GM18909 (cell line): ENCODE measurements around the gene RHOV.
"Not testable (repeated sequence)": the region's sequence is repeated elsewhere in the genome, so short reads cannot be mapped to it uniquely, and the experiment has no call there.

Experiments used
- ATAC-seq: cut with Tn5 transposase; IDR thresholded peaks from one replicate; pipeline ENCODE4 v1.9.1; 2021; ENCODE audit warnings: mild to moderate bottlenecking; ENCODE audit not compliant: unreplicated experiment, poor library complexity

The RHOV gene

GRCh38 chr15:40878785-40879184, 4.8 kb upstream of the RHOV start:
- no peak for ATAC-seq

- ATAC-seq, result no peak
Measured at GRCh38 chr15:40877694-40878093, 3.7 kb upstream of the RHOV start.

GRCh38 chr15:40875991-40876730, 2.1 kb upstream of the RHOV start:
- no peak for ATAC-seq

DNA sequence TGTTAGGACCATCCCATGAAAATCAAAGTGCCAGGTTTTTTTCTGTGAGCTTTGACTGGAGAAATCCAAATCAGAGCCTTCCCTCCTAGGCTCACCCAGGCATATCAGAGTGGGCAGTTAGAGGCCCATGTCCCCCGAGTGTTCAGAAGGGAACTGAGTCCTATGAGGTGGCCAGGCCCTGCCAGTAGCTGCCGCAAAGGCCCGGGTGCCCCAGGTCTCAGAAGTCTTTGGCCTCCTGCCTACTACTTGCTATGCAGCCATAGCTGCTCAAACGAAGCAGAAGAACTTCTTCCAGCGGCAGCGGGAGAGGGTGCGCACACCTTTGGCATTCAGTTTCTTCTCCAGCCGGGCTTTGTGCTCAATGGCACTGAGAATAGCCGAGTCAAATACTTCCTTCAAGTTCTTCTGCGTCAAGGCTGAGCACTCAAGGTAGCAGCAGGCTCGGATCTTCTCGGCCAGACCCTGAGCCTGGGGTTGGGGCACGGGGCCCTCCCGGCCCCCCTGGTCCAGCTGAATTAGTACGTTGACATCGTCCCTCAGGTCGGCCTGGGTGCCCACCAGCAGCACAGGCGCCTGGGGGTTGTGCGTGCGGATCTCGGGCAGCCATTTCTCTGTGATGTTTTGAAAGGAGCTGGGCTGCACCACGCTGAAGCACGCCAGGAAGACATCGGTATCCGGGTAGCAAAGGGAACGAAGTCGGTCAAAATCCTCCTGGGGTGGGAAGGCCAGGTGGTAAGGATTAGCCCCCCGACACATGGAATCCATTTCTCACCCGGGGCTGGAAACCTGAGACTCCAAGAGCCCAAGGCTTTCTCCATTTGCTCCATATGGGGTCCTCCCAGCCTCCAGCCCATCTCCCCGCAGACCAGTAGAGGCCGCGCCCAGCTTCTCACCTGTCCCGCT, 992 bp downstream of the RHOV start:
- no peak for ATAC-seq

DNA sequence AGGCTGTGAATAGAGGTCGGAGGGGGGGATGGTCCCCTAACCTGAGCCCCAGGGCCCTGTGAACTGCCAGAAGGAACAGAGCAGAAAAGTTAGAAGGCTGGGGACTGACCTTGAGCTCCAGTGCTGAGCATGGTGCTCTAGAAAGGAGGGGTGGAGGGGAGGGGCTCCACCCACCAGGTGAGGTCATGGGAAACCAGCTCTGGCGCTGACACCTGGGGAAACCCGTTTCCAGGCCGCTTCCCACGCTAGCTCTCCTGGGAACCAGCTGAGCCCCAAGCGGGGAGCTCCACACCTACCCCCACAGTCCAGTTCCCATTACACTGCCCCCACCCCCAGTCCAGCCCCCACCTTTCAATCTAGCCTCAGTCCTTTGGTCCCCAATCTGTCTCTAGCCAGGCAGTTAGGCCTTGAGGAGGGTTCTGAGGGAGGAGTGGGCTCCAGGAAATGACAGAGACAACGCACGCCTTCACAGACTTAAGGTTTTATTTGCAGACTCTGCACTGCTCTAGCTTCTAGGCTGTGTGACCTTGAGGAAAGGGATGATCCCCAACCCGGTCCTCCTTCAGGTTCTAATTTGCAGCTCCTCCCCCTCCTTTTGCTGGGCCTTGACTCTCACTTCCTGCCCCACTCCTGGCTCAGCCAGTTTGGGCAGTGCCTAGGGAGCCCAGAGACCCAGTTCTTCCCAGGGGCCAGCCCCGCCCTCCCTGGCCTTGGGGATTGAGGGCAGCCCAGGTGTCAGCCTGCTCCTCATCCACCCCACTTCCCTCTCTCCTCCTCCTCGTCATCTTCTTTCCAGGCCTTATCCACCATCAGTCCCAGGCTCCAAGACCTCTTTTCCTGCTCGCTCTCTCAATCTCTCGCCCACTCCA, 2.1 kb downstream of the RHOV start:
- ATAC-seq, result peak; percentile 49

DNA sequence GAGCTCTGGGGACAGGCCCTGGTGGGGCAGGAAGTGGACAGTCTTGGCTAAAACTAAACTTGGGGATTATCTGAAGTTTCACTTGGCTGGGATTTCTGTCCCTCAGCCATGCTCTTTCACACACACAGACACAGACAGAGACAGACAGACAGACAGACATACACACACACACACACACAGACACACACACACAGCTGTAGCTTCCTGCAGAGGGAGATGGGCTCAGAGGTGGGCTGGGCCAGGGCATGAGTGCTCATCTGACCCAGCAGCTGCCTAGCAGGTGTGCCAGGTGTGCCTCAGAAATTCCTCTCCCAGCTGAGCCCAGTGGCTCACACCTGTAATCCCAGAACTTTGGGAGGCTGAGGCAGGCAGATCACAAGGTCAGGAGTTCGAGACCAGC, 3.3 kb downstream of the RHOV start:
- ATAC-seq, result no peak

DNA sequence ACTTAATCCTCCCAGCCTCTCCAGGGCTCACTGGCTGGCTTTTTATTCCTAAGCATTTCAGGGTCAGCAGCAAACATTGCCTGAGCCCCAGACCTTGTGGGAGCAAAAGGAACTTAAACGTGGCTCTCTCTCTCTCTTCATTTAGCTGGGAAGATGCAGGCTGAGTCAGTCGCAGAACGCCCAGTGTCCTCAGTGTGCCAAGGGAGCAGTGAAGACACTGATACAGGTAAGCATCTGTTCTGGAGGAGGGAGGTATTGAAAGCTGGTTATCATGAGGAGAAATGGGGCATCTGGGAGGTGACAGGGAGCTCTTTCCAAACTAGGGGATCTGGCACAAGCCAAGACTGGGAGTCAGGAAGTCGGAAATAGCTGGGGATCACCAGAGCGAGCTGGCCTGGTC, 4.3 kb downstream of the RHOV start:
- ATAC-seq, result no peak

DNA sequence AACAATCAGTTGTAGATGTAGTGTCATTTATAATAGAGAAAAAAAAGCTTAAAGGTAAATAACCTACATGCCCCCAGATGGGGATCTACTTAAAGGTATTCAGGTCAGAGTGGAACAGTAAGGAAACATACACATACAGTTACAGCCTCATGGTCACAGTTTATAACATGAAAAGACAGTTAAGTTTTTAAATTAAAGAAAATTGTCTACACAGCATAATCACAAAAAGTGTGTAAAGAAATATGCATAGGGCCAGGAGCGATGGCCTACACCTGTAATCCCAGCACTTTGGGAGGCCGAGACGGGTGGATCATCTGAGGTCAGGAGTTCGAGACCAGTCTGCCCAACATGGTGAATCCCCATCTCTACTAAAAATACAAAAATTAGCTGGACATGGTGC, 6.8 kb downstream of the RHOV start:
- ATAC-seq, result no peak

GRCh38 chr15:40863660-40864270, 10.3 kb downstream of the RHOV start:
- ATAC-seq, result no peak

DNA sequence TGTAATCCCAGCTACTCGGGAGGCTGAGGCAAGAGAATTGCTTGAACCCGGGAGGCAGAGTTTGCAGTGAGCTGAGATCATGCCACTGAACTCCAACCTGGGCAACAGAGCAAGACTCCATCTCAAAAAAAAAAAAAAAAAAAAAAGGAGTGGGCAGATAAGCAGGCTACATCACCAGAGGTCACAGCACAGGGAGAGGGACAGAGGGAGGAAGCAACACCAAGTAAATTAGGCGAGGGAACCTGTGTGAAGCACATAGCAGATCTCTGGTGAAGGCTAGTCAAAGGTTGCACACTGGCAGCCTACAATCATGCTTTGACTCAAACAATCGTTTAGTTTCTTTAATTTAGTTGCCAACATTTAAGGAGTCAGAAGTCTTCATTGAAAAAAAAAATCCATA, 12.9 kb downstream of the RHOV start:
- ATAC-seq, result not testable (repeated sequence)

DNA sequence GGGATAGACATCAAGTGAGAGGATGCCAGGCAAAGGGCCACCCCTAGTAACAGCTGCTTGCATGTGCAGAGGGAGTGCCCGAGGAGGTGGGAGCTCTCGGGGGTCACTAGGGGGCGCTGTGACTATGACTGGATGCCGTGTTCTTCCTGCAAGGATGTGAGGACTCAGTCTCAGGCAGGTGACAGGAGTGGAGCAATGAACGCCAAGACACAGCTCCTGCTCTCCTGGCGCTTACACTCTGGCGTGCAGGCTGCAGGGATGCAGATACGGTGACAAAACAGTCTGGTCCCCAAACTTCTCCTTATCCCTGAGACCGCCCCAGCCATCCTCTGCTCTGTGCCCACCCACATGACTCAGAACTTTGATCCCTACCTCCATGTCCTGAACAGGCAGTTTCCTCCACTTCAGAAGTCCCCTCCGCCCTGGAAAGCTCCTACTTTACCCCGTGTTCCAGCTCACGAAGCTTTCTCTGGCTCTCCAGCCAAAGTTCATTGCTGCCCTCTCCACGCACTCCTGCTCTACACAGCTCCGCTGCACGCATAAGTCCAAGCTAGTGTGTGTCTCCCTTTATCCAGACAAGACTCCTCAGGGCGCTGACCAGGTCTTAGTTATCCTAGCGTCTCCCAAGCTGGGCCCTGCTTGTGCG, 14.7 kb downstream of the RHOV start:
- peak; percentile 46 for ATAC-seq

- no peak for ATAC-seq
Measured at GRCh38 chr15:40858706-40859105, 15.3 kb downstream of the RHOV start.

DNA sequence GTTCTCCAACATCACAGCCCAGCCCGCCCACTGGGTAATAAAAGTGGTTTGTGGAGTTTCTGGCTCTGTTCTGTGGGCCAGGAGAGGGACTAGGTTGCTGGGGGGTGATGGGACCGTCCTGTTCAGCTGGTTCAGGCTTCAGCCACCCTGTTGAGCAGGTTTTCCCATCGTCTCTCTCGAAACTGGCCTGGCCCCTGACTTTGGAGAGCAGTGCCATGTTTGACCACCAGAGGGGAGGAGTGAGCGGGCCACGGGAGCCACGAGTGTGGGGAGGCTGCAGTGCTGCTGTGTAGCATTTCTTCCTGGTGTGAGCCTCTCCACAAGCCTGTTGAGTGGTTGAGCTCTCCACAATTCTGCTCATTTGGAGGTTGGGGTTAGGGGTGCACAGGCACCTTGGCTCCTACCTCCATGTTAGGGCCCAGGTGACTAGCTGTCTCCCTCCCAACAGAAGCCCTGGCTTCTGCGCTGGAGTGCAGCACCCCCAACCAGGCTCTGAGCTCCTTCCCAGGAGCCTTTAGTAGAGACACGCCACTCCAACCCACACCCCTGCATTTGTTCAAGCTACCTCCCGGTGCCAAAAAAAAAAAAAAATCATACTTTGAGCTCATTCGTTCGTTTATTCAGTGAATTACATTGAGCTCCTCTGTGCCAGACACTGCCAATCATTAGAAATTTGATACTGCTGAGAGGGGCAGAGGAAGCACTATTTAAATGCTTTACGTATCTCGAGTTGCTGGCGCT, 16.3 kb downstream of the RHOV start:
- peak; percentile 69 for ATAC-seq

DNA sequence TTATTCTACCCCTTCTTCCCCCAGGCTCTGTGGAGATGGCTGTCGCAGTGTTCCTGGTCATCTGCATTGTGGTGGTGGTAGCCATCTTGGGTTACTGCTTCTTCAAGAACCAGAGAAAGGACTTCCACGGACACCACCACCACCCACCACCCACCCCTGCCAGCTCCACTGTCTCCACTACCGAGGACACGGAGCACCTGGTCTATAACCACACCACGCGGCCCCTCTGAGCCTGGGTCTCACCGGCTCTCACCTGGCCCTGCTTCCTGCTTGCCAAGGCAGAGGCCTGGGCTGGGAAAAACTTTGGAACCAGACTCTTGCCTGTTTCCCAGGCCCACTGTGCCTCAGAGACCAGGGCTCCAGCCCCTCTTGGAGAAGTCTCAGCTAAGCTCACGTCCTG, 17.3 kb downstream of the RHOV start:
- ATAC-seq, result no peak

- ATAC-seq, result no peak
Measured at GRCh38 chr15:40855706-40856234, 18.3 kb downstream of the RHOV start.

DNA sequence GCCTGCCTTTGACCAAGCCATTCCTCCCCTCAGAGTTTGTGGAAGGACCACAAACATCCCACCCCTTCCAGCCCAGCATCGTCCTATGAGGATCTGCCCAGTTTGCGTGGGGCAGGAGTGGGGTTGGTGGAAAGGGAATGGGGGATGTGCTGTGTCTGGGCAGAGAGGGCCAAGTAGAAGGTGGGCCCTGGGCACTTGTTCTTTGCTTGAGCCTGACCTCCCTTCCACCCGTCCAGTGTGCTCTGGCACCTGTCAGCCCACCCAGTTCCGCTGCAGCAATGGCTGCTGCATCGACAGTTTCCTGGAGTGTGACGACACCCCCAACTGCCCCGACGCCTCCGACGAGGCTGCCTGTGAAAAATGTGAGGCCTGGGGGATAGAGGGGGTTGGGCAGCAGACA, 19.9 kb downstream of the RHOV start:
- ATAC-seq, result no peak

DNA sequence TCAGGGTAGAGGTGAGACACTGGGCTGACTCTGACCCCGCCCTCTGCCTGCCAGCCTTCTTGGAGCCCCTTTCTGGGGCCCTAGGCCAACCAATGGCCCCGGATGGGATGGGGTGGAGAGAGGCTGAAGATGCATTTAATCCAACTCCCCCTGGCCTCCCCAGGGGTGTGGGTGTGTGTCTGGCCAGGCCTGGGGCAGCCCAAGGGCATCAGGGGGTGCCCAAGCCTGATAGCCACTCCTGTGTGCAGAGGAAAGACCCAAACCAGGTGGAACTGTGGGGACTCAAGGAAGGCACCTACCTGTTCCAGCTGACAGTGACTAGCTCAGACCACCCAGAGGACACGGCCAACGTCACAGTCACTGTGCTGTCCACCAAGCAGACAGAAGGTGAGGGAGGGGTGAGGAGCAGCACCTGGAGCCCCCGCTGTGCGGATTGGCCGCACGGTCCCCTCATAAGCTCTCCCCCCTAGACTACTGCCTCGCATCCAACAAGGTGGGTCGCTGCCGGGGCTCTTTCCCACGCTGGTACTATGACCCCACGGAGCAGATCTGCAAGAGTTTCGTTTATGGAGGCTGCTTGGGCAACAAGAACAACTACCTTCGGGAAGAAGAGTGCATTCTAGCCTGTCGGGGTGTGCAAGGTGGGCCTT, 20.7 kb downstream of the RHOV start:
- ATAC-seq, result no peak

- ATAC-seq, result no peak
Measured at GRCh38 chr15:40852529-40852928, 21.5 kb downstream of the RHOV start.
